HFFc6 (cell line): ENCODE results near the gene RET. TPM values are rescaled to one million over a fixed set of nuclear protein-coding genes. Genes with fewer than 3 reads are reported as not detected.

Source experiments
- DNase-seq: peaks from one replicate; pipeline ENCODE4 v3.0.0-alpha.2; 2018
- H3K27ac Mint-ChIP-seq: 2 replicates; pipeline ENCODE4 v1.8.0; 2020; ENCODE audit warnings: mild to moderate bottlenecking, mixed read lengths
- H3K27me3 Mint-ChIP-seq: 2 replicates; pipeline ENCODE4 v1.8.0; 2021; ENCODE audit warnings: mild to moderate bottlenecking, moderate library complexity, mixed read lengths; ENCODE audit not compliant: insufficient read depth
- H3K36me3 Mint-ChIP-seq: 2 replicates; pipeline ENCODE4 v1.8.0; 2021; ENCODE audit warnings: low read depth, mixed read lengths
- H3K4me1 Mint-ChIP-seq: 2 replicates; pipeline ENCODE4 v1.8.0; 2020; ENCODE audit warnings: low read depth, mixed read lengths
- H3K4me3 Mint-ChIP-seq: 2 replicates; pipeline ENCODE4 v1.8.0; 2020; ENCODE audit warnings: mild to moderate bottlenecking, moderate library complexity, mixed read lengths
- H3K9me3 Mint-ChIP-seq: 2 replicates; pipeline ENCODE4 v1.8.0; 2020; ENCODE audit warnings: mild to moderate bottlenecking, mixed read lengths
- CTCF ChIP-seq: fragments of 200-600 bp; sonication (generic); IDR thresholded peaks from 2 replicates; pipeline ENCODE4 v1.5.0; 2021; ENCODE audit warnings: antibody characterized with exemption, mild to moderate bottlenecking
- total RNA-seq, 6 experiments: library from RNA; stranded (reverse); fragmentation: NEBNext Ultra II Directional; extraction: Animal tissue kit (Norgen Biotek cat#: 25700); gene quantifications; 2 replicates in 1 of 6; 3 replicates in 5 of 6; pipeline ENCODE4 v1.2.3, GENCODE V29; 2021

Gene RET
- total RNA-seq, 6 experiments from 2014 or later, result 0.08 to 0.62 (median 0.46) TPM; not detected in 1

GRCh38 chr10:43065234-43065633 is 11.6 kb upstream of the RET start:
- DNase-seq, result no peak
- peaks cover 35% of the 10 kb centered on the region for H3K27me3 Mint-ChIP-seq
- H3K27ac Mint-ChIP-seq, result no peak overlapping the region
- H3K9me3 Mint-ChIP-seq, result no peaks in the 10 kb centered on the region
- no peak overlapping the region for H3K4me3 Mint-ChIP-seq
- H3K36me3 Mint-ChIP-seq, result no peaks in the 10 kb centered on the region
- H3K4me1 Mint-ChIP-seq, result peaks cover 8% of the 10 kb centered on the region
- TF ChIP-seq CTCF, result no peak

GRCh38 chr10:43065761-43066160 is 11.1 kb upstream of the RET start:
- no peak for DNase-seq
- Mint-ChIP-seq H3K4me1 (peaks cover 8% of the 10 kb centered on the region), H3K27me3 (peaks cover 34% of the 10 kb centered on the region), H3K36me3 (no peaks in the 10 kb centered on the region), H3K4me3 (no peak overlapping the region), H3K27ac (no peak overlapping the region), H3K9me3 (no peaks in the 10 kb centered on the region)
- TF ChIP-seq CTCF, result no peak

- no peak overlapping the region for H3K4me3 Mint-ChIP-seq
- H3K27me3 Mint-ChIP-seq, result peaks cover 34% of the 10 kb centered on the region
- no peak for TF ChIP-seq CTCF
- DNase-seq, result no peak
- no peak overlapping the region for H3K27ac Mint-ChIP-seq
- H3K9me3 Mint-ChIP-seq, result no peaks in the 10 kb centered on the region
- no peaks in the 10 kb centered on the region for H3K36me3 Mint-ChIP-seq
- peaks cover 8% of the 10 kb centered on the region for H3K4me1 Mint-ChIP-seq
These were observed 10.4 kb upstream of the RET start for GRCh38 chr10:43066481-43066880.

GRCh38 chr10:43067391-43068135 is 9.3 kb upstream of the RET start:
- Mint-ChIP-seq H3K27me3 (peaks cover 30% of the 10 kb centered on the region), H3K4me1 (no peaks in the 10 kb centered on the region), H3K4me3 (no peak overlapping the region), H3K27ac (no peak overlapping the region), H3K9me3 (no peaks in the 10 kb centered on the region), H3K36me3 (no peaks in the 10 kb centered on the region)
- no peak for DNase-seq
- no peak for TF ChIP-seq CTCF

GRCh38 chr10:43068136-43068395 is 8.8 kb upstream of the RET start:
- H3K4me1 Mint-ChIP-seq, result no peaks in the 10 kb centered on the region
- H3K27me3 Mint-ChIP-seq, result peaks cover 31% of the 10 kb centered on the region
- H3K4me3 Mint-ChIP-seq, result no peak overlapping the region
- no peak for TF ChIP-seq CTCF
- H3K27ac Mint-ChIP-seq, result no peak overlapping the region
- H3K9me3 Mint-ChIP-seq, result no peaks in the 10 kb centered on the region
- H3K36me3 Mint-ChIP-seq, result no peaks in the 10 kb centered on the region
- DNase-seq, result no peak
